HG03095 (cell line): ENCODE data around the gene ITPRID2.
"Not testable (repeated sequence)": the region's sequence is repeated elsewhere in the genome, so short reads cannot be mapped to it uniquely, and the experiment has no call there.

Experiments
- ATAC-seq: cut with Tn5 transposase; IDR thresholded peaks from one replicate; pipeline ENCODE4 v1.9.1; 2021; ENCODE audit warnings: moderate library complexity; ENCODE audit not compliant: unreplicated experiment

ITPRID2 gene

DNA sequence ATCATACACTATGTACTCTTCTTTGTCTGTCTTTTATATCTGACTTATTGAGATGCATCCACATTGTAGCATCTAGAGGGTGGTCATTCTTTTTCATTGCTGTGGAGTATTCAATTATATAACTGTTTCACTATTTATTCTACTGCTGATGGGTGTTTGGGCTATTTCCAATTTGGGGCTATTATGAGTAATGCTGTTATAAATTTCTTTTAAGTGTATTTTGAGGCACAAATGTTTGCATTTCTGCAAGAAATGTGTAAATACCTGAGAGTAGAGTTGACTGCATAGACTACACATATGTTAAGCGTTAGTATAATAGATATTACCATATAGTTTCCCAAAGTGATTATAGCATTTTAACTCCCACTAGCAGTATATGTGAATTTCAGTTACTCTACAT is 67.2 kb downstream of the ITPRID2 start:
- ATAC-seq = no peak

DNA sequence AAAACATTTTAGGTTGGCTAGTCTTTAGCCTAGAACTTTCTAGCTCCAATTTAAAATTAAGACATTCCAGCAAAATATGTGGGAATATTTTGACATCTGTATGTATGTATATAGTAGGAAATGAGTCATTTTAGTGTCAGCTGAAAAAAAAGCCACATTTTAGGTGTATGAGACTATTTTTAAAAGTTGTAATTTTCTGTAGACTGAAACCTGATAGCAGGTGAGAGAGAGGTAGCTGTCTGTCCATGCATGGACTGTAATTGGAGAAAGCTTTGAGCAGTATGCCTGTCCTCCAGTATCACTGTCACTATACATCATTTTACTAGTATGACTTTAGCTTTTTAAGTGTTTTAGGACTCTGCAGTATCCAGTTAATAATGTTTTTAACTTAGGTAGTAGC is 68.0 kb downstream of the ITPRID2 start:
- no peak for ATAC-seq

DNA sequence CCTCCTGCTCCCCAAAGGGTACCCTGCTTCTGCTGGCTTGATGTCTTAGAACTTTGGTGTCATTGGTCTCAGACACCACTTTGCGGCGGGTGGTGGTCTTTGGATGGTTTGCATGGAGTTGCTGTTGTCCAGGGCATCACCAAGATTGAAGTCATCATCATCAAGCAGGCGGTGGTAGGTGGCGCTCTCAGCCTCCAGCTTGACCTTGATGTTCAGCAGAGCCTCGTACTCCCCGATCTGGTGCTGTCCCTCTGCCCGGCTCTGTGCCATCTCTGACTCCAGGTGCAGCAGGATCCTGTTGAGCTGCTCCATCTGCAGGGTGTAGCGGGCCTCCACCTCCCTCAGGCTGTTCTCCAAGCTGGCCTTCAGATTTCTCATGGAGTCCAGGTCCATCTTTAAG is 69.6 kb downstream of the ITPRID2 start:
- not testable (repeated sequence) for ATAC-seq

DNA sequence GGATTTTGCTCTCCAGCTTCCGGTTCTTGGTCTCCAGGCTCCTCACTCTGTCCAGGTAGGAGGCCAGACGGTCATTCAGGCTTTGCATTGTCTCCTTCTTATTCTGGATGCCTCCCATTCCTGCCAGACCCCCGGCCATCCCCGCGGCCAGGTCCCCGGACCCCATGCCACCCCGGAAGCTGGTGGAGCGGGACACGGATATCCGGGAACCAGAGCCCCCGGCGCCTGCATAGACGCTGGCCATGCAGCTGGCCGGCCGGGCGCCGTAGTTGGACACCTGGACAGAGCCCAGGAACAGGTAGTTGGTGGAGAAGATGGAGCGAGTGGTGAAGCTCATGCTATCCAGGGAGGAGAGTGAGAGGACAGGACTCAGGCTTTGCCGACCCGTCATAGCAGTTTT is 70.6 kb downstream of the ITPRID2 start:
- no peak for ATAC-seq

DNA sequence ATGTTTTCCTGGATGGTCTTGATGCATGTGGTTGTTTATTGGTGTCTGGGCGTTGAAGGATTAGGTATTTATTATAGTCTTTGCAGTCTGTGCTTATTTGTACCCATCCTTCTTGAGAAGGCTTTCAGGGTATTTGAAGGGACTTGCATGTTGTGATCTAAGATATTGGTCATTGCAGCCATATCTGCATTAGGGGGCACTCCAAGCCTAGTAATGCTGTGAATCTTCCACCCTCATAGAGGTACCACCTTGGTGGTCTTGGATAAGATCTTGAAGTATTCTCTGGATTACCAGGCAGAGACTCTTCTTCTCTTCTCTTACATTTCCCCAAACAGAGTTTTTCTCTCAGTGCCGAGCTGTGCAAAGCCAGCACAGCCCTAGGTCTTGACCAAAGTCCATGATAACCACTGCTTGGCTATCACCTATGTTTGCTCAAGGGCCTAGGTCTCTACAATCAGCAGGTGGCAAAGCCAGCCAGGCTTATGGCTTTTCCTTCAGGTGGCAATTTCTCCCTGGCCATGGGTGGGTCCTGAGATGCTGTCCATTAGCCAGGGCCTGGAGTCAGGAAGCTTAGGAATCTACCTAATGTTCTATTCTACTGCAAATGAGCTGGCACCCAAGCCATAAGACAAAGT is 78.7 kb downstream of the ITPRID2 start:
- no peak for ATAC-seq

DNA sequence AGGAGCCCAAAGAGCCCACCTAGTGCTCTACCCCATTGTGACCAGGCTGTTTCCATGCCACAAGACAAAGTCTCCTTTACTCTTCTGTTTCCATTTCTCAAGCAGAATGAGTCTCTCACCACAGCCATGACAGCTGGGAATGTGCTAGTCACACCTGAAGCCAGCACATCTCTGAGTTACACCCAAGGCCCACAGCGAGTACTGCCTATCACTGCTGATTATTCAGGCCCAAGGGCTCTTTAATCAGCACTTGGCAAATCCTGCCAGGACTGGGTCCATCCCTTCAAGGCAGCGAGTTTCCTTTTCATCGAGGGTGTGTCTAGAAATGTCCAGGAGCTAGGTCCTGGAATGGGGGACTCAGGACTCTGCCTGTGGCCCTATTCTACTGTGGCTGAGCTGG is 79.5 kb downstream of the ITPRID2 start:
- no peak for ATAC-seq

DNA sequence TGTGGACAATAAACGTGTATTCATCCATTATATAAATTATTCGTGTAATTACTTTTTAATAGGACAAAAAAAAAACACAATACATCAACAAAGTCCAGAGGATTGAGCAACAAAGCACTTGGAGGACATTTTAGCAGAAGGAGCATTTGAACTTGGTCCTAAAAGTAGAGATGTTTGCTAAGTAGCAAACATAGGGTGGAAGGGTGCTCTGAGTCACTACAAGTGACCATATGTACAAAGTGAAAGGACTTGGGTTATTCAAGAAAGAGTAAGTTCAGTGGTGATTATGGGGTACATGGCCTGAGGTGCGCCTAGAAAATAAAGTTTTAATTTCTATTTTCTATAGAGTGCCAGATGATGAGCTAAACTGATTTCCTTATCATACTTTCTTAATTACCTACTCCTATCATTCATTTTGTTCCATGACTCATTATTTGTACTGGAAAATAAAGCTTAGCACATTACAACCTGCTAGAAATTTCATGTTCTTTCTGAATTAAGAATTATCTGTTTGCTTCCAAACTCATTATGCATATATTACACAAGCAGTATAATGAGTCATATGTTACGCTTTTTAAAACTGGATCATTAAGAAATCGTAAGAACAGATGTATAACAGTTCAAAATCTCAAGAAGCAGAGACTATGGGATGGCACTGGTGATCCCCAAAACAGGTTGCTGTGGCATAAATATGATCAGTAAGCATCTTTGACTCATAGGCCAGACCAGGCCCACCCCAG is 81.1 kb downstream of the ITPRID2 start:
- no peak for ATAC-seq

DNA sequence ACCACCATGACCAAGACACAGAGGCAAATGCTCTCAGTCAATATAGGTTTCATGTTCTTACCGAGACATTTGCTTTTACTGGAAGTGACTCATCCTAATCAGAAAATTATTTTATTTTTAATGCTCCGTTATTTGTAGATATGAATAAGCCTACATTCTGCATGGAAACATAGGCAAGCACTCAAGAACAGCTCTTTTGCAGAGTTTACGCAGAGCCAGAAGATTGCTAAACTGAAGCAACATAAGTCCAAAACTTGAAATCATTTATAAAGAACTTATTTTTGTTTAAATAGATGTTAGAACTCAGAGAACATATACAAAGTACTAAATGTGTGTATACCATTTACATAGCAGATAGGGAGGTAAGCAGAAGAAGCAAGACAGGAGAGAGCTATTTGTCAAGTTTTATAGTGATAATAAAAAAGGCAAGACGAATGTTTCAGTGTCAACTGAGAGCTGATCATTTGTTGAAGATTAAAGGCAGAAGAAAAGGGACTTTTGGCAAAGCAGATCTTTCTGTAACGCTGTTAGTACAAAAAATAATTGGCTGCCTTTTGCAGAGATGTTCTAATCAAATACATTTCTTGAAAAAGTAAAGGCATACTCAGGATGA is 81.7 kb downstream of the ITPRID2 start:
- no peak for ATAC-seq

DNA sequence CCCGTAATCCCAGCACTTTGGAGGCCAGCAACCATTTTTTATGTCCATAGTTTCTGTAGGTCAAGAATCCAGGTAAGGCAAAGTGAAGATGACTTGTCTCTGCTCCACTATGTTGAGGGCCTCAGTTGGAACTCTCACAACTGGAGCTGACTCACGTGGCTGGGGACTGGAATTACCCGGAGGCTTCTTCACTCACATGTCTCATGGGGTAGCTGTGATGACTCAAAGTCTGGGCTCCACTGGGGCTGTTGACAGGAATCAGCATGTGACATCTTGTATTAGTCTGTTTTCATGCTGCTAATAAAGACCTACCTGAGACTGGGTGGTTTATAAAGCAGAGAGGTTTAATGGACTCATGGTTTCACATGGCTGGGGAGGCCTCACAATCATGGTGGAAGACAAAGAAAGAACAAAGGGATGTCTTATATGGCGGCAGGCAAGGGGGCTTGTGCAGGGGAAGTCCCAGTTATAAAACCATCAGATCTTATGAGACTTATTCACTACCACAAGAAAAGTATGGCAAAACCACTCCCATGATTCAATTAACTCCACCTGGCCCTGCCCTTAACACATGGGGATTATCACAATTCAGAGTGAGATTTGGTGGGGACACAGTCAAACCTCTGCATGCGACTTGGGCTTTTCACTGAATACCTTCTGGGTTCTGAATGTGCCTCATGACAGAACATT is 86.3 kb downstream of the ITPRID2 start:
- ATAC-seq = peak; percentile 73

DNA sequence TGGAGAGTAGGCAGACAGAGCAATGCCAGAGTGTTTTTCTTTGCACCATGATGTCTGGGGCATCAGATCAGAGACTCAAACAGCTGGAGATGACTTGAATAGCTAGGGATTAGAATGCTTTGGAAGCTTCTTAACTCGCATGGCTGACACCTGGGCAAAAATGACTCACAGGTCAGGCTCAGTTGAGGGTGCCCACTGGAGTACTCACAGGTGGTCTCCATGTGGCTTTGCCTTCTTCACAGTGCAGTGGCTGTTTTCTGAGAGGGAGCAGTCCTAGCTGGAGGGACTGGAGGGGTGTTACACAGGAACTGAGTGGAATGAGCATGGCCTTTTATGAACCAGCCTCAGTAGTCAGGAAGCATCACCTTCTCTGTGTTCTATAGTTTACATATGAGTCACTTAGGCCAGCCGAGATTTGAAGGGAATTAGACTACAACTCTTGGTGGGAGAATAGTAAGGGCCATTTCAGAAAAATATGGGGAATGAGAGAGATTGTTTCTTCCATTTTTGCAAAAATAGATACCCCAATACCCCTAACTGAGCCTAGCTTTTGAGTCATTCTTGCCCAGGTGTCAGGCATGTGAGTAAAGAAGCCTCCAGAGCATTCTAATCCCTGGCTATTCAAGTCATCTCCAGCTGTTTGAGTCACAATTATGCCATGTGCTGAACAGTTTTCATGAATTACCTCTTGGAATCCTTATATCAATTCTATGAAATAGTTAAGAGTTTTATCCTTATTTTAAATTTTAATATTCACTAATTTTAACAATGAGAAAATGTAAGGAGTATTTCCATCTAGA is 87.0 kb downstream of the ITPRID2 start:
- peak; percentile 28 for ATAC-seq
